Ovary (tissue), 10 donors: ENCODE results near the gene TLR2. TPM values are rescaled to one million over a fixed set of nuclear protein-coding genes. Genes with fewer than 3 reads are reported as not detected.
A peak's percentile ranks its signal among the peaks of the same experiment; 100 is the strongest.

ENCODE experiments used
- DNase-seq, 5 donors: peaks; one replicate each; pipeline ENCODE4 v3.0.0-alpha.2; 2019 to 2020
- H3K27ac ChIP-seq, 2 donors: fragments of 200-600 bp; one replicate each; pipeline versions ENCODE4 v1.5.1 to v1.8.0; 2019 to 2022
- H3K27me3 ChIP-seq: fragments of 200-600 bp; one replicate; pipeline ENCODE4 v1.8.0; 2022
- H3K36me3 ChIP-seq: fragments of 200-600 bp; sonication (generic); one replicate; pipeline ENCODE4 v1.5.1; 2019
- H3K4me1 ChIP-seq: one replicate; pipeline ENCODE4 v1.8.1; 2013; ENCODE audit warnings: mild to moderate bottlenecking, moderate library complexity; ENCODE audit not compliant: insufficient read depth
- H3K4me3 ChIP-seq: fragments of 200-600 bp; sonication (generic); one replicate; pipeline ENCODE4 v1.5.1; 2017
- H3K9me3 ChIP-seq, 2 donors: fragments of 200-600 bp in 1 of 2; sonication (generic) in 1 of 2; one replicate each; pipeline versions ENCODE4 v1.5.1 to v1.8.1; 2013 to 2019; ENCODE audit warnings: mild to moderate bottlenecking in 1 of 2, moderate library complexity in 1 of 2
- CTCF ChIP-seq, 3 donors: fragments of 450-650 bp in 2 of 3; fragments of 200-600 bp in 1 of 3; IDR thresholded peaks; one replicate each; pipeline versions ENCODE4 v1.5.1 to v1.8.0; 2016 to 2022; ENCODE audit warnings: antibody characterized with exemption in 3 of 3, mild to moderate bottlenecking in 1 of 3
- EP300 ChIP-seq: sonication (generic); formaldehyde crosslinking; IDR thresholded peaks from one replicate; pipeline ENCODE4 v1.6.1; 2017; ENCODE audit warnings: antibody characterized with exemption
- POLR2A ChIP-seq: fragments of 450-650 bp; IDR thresholded peaks from one replicate; pipeline ENCODE4 v1.6.1; 2017; ENCODE audit warnings: antibody characterized with exemption, mild to moderate bottlenecking, moderate library complexity
- WGBS, 3 donors: extraction: QIAGEN DNeasy Blood & Tissue Kit in 1 of 3; methylation state at CpG; one replicate each; pipeline versions ENCODE4 v1.1.5 to v1.1.7; 2013 to 2017; 5-methylcytosine and 5-hydroxymethylcytosine counted together
- intact Hi-C, 4 donors: fragments of 100-400 bp; cut with DNase I; formaldehyde crosslinking; loops; one replicate each; pipeline versions ENCODE4 v1.11.0 to v1.15.1; 2022 to 2023
- long read RNA-seq, 3 donors: library from polyadenylated mRNA in 2 of 3; unstranded in 2 of 3; transcript quantifications; one replicate each; pipeline ENCODE4 v2.0.0 and lab custom pipeline, GENCODE V29; 2021 to 2026
- polyA plus RNA-seq, 2 donors: library from polyadenylated mRNA; stranded (reverse); fragments of 200-250 nt in 1 of 2; fragments of 350-450 nt in 1 of 2; fragmentation: Illumina TruSeq in 1 of 2; extraction: RNeasy Lipid Tissue Mini Kit (QIAGEN cat#74804) in 1 of 2; gene quantifications; one replicate each; pipeline ENCODE4 v1.2.3, GENCODE V29; 2013 to 2014
- total RNA-seq, 7 donors: library from RNA; depleted of rRNA in 2 of 7; stranded (reverse); fragments of >200 nt in 2 of 7; fragmentation: NEBNext Ultra II Directional in 3 of 7; extraction: Animal tissue kit (Norgen Biotek cat#: 25700) in 3 of 7; gene quantifications; one replicate each; pipeline versions ENCODE4 v1.1.0 to v1.2.4, GENCODE V29; 2016 to 2023
- donor health status: DM: no; HTN: no; CAD: no; lungs with moderate emphysema.
- donor health status: DM: no; HTN: no; CAD: no.
- donor health status: Bipolar disorder and iron deficiency.
- donor health status: DM: yes; HTN: yes; CAD: no.
- donor health status: DM: no; HTN: no; CAD: no.
- donor health status: DM: yes; HTN: yes; CAD: no.

Gene TLR2
- total RNA-seq, result 10 to 100 TPM in 4 of 7 donors, 1 to 10 TPM in 3; 3.2 to 17.9 (median 10.4) TPM
- 1 to 10 TPM; 2.0 to 7.9 TPM for polyA plus RNA-seq
- long read RNA-seq, donor 1, partial matches to known transcripts, result 0 of 5 reads
- long read RNA-seq, donor 1, other reads (novel, unspliced or antisense), result 2 of 5 reads
- long read RNA-seq, donor 2, full-length matches to known transcripts, result 1 of 1 reads
- long read RNA-seq, donor 2, partial matches to known transcripts, result 0 of 1 reads
- long read RNA-seq, donor 2, other reads (novel, unspliced or antisense), result 0 of 1 reads
- long read RNA-seq, donor 3, full-length matches to known transcripts, result 5 of 9 reads
- long read RNA-seq, donor 3, partial matches to known transcripts, result 0 of 9 reads
- long read RNA-seq, donor 3, other reads (novel, unspliced or antisense), result 4 of 9 reads

- TF ChIP-seq POLR2A (no peak), EP300 (no peak), CTCF (IDR thresholded peaks at IDR 0.05) (no peak)
- Histone ChIP-seq H3K27ac (no peak within 1 kb of the TSS), H3K27me3 (no peaks in the 10 kb centered on the region), H3K36me3 (no peaks in the 10 kb centered on the region), H3K4me1 (peaks cover 6% of the 10 kb centered on the region), H3K9me3 (no peaks in the 10 kb centered on the region), H3K4me3 (peak within 1 kb of the TSS; percentile 44)
- intact Hi-C loops, result no loop called here
- WGBS, 3 donors, result 0 to 1% (median 1%) methylated on average over 40 to 75 of the region's 75 CpGs
- peak; percentile 38 to 61 (median 48) for DNase-seq
These were observed at the start of gene TLR2 for GRCh38 chr4:153684182-153684970. Gene TLR2, plus strand, starts transcription at chr4:153684280. Its CDS starts 18,628 bp downstream, at chr4:153702908.

GRCh38 chr4:153634738-153635353, 49.2 kb upstream of the TLR2 start:
- no peaks in the 10 kb centered on the region for H3K27me3 ChIP-seq
- DNase-seq, result no peak
- no peak overlapping the region for H3K4me3 ChIP-seq
- 66 to 71% (median 71%) methylated on average over 3 of the region's 3 CpGs for WGBS, 3 donors
- H3K36me3 ChIP-seq, result no peaks in the 10 kb centered on the region
- no peaks in the 10 kb centered on the region for H3K4me1 ChIP-seq
- H3K27ac ChIP-seq, result no peak overlapping the region
- H3K9me3 ChIP-seq, result no peaks in the 10 kb centered on the region
- no peak for TF ChIP-seq EP300
- no peak for TF ChIP-seq POLR2A
- TF ChIP-seq CTCF (IDR thresholded peaks at IDR 0.05), result no peak
- intact Hi-C loops, result no loop called here

- Histone ChIP-seq H3K4me3 (no peak overlapping the region), H3K4me1 (no peaks in the 10 kb centered on the region), H3K36me3 (no peaks in the 10 kb centered on the region), H3K27me3 (no peaks in the 10 kb centered on the region), H3K9me3 (no peaks in the 10 kb centered on the region), H3K27ac (no peak overlapping the region)
- TF ChIP-seq EP300 (no peak), CTCF (IDR thresholded peaks at IDR 0.05) (no peak), POLR2A (no peak)
- intact Hi-C loops, result no loop called here
- DNase-seq, result no peak
- 46 to 81% (median 52%) methylated on average over 6 of the region's 6 CpGs for WGBS, 3 donors
These were observed 48.2 kb upstream of the TLR2 start for GRCh38 chr4:153635846-153636245.

GRCh38 chr4:153637201-153637600, 46.9 kb upstream of the TLR2 start:
- WGBS, 3 donors, result 72 to 78% (median 73%) methylated on average over 3 of the region's 3 CpGs
- TF ChIP-seq POLR2A (no peak), EP300 (no peak), CTCF (IDR thresholded peaks at IDR 0.05) (no peak)
- intact Hi-C loops, result no loop called here
- H3K27me3 ChIP-seq, result no peaks in the 10 kb centered on the region
- no peak overlapping the region for H3K27ac ChIP-seq
- H3K9me3 ChIP-seq, result no peaks in the 10 kb centered on the region
- no peak overlapping the region for H3K4me3 ChIP-seq
- no peak for DNase-seq
- H3K36me3 ChIP-seq, result no peaks in the 10 kb centered on the region
- H3K4me1 ChIP-seq, result no peaks in the 10 kb centered on the region
